GM20000 (cell line): ENCODE results near the gene CYP11A1.

ENCODE experiments used
- DNase-seq: peaks from one replicate; pipeline ENCODE4 v3.0.0; 2012; ENCODE audit warnings: low spot score
- CTCF ChIP-seq: IDR thresholded peaks from 2 replicates; pipeline ENCODE4 v1.5.1; 2012; ENCODE audit warnings: mild to moderate bottlenecking, control low read depth; ENCODE audit errors: extremely low read depth, missing control alignments

CYP11A1 gene

GRCh38 chr15:74381481-74381880 lies 14.0 kb upstream of the CYP11A1 start:
- no peak for TF ChIP-seq CTCF
- no peak for DNase-seq

GRCh38 chr15:74381190-74381453 lies 13.7 kb upstream of the CYP11A1 start:
- DNase-seq, result no peak
- TF ChIP-seq CTCF, result no peak

- DNase-seq, result no peak
- TF ChIP-seq CTCF, result no peak
Measured at GRCh38 chr15:74380361-74381189, 13.1 kb upstream of the CYP11A1 start.

- TF ChIP-seq CTCF, result no peak
- DNase-seq, result no peak
Measured at GRCh38 chr15:74378848-74379247, 11.4 kb upstream of the CYP11A1 start.

- no peak for DNase-seq
- no peak for TF ChIP-seq CTCF
Measured at GRCh38 chr15:74377831-74378766, 10.7 kb upstream of the CYP11A1 start.

- no peak for TF ChIP-seq CTCF
- DNase-seq, result no peak
Measured at GRCh38 chr15:74376825-74377581, 9.6 kb upstream of the CYP11A1 start.
